GM21447 (cell line): ENCODE results near the gene C12orf57.

Experiments used
- ATAC-seq: cut with Tn5 transposase; IDR thresholded peaks from one replicate; pipeline ENCODE4 v1.9.1; 2021; ENCODE audit not compliant: unreplicated experiment

Gene C12orf57

GRCh38 chr12:6917491-6918231 is 26.2 kb upstream of the C12orf57 start:
- no peak for ATAC-seq

GRCh38 chr12:6919588-6919987 is 24.2 kb upstream of the C12orf57 start:
- no peak for ATAC-seq

GRCh38 chr12:6921539-6921938 is 22.3 kb upstream of the C12orf57 start:
- ATAC-seq: no peak

GRCh38 chr12:6921996-6922946 is 21.6 kb upstream of the C12orf57 start:
- ATAC-seq: no peak

- ATAC-seq: no peak
These were observed 20.7 kb upstream of the C12orf57 start for GRCh38 chr12:6923003-6923732.

GRCh38 chr12:6923851-6924250 is 20.0 kb upstream of the C12orf57 start:
- ATAC-seq: no peak

- ATAC-seq: no peak
These were observed 18.6 kb upstream of the C12orf57 start for GRCh38 chr12:6925239-6925539.

- no peak for ATAC-seq
These were observed 18.1 kb upstream of the C12orf57 start for GRCh38 chr12:6925540-6926279.

GRCh38 chr12:6927379-6928021 is 16.3 kb upstream of the C12orf57 start, which contains the start of gene ATN1:
ATN1 (plus strand) TSS chr12:6927959; CDS start chr12:6934002, 6,043 bp downstream.
- ATAC-seq: no peak

GRCh38 chr12:6928022-6928702 is 15.7 kb upstream of the C12orf57 start:
- ATAC-seq: no peak

GRCh38 chr12:6928703-6929407 is 15.0 kb upstream of the C12orf57 start:
- ATAC-seq: no peak

- no peak for ATAC-seq
These were observed 14.1 kb upstream of the C12orf57 start for GRCh38 chr12:6929466-6930452.

- ATAC-seq: no peak
These were observed 11.1 kb upstream of the C12orf57 start for GRCh38 chr12:6932766-6933165.

- ATAC-seq: no peak
These were observed 9.7 kb upstream of the C12orf57 start for GRCh38 chr12:6934110-6934509.

- ATAC-seq: no peak
These were observed 8.2 kb upstream of the C12orf57 start for GRCh38 chr12:6935371-6936193.

- ATAC-seq: no peak
These were observed 7.6 kb upstream of the C12orf57 start for GRCh38 chr12:6936194-6936635.
